ENCODE data around the gene SP1. TPM values are rescaled to one million over a fixed set of nuclear protein-coding genes. Genes with fewer than 3 reads are reported as not detected.
A peak's percentile ranks its signal among the peaks of the same experiment; 100 is the strongest.

The SP1 gene
- total RNA-seq, 1 donor from 2014 or later = 50.6 TPM

GRCh38 chr12:53334822-53335221, 45.2 kb upstream of the SP1 start:
- TF ChIP-seq CTCF (IDR thresholded peaks at IDR 0.05; ENCODE audit: insufficient read depth, low read depth, low read length) (no peak), EZH2 (IDR thresholded peaks at IDR 0.05; ENCODE audit: insufficient read depth, low read length) (no peak)
- Histone ChIP-seq H3K79me2 (ENCODE audit: insufficient read depth, low read length) (no peaks in the 10 kb centered on the region), H3K36me3 (ENCODE audit: insufficient read depth, low read length) (no peaks in the 10 kb centered on the region), H3K9ac (ENCODE audit: low read length) (no peak overlapping the region), H3K9me3 (ENCODE audit: insufficient read depth, low read depth, low read length) (no peaks in the 10 kb centered on the region), H3K4me3 (ENCODE audit: insufficient read depth, low read depth, low read length) (no peak overlapping the region), H2AFZ (ENCODE audit: low read depth, low read length) (no peak overlapping the region), H3K27ac (ENCODE audit: low read depth, low read length) (no peak overlapping the region), H3K4me1 (ENCODE audit: insufficient read depth, low read length) (no peaks in the 10 kb centered on the region), H3K4me2 (ENCODE audit: low read length) (no peak overlapping the region), H4K20me1 (ENCODE audit: insufficient read depth, low read length) (no peaks in the 10 kb centered on the region), H3K27me3 (ENCODE audit: insufficient read depth, low read length) (peaks cover 29% of the 10 kb centered on the region)
- Mint-ChIP-seq H3K4me1 (ENCODE audit: low read depth, unreplicated experiment) (peaks cover 6% of the 10 kb centered on the region), H3K27ac (ENCODE audit: unreplicated experiment) (no peak overlapping the region), H3K36me3 (ENCODE audit: low read depth, unreplicated experiment) (no peaks in the 10 kb centered on the region), H3K4me3 (ENCODE audit: unreplicated experiment) (no peak overlapping the region), H3K9me3 (ENCODE audit: unreplicated experiment) (peaks cover 2% of the 10 kb centered on the region), H3K27me3 (ENCODE audit: low read depth, unreplicated experiment) (peaks cover 65% of the 10 kb centered on the region)
- DNase-seq (ENCODE audit: low read depth) = no peak
- FAIRE-seq = no peak

GRCh38 chr12:53336181-53336681, 43.7 kb upstream of the SP1 start, which contains the start of gene SP7:
TSS of gene SP7 (minus strand) at chr12:53336354. CDS start at chr12:53335646, 708 bp downstream.
- peak; percentile 21 for TF ChIP-seq EZH2 (IDR thresholded peaks at IDR 0.05; ENCODE audit: insufficient read depth, low read length)
- no peak for TF ChIP-seq CTCF (IDR thresholded peaks at IDR 0.05; ENCODE audit: insufficient read depth, low read depth, low read length)
- H3K4me3 Mint-ChIP-seq (ENCODE audit: unreplicated experiment) = no peak within 1 kb of the TSS
- no peaks in the 10 kb centered on the region for H3K36me3 ChIP-seq (ENCODE audit: insufficient read depth, low read length)
- H3K9ac ChIP-seq (ENCODE audit: low read length) = no peak within 1 kb of the TSS
- peaks cover 35% of the 10 kb centered on the region for H3K27me3 ChIP-seq (ENCODE audit: insufficient read depth, low read length)
- no peak within 1 kb of the TSS for H3K4me3 ChIP-seq (ENCODE audit: insufficient read depth, low read depth, low read length)
- H3K9me3 ChIP-seq (ENCODE audit: insufficient read depth, low read depth, low read length) = no peaks in the 10 kb centered on the region
- no peak within 1 kb of the TSS for H3K4me2 ChIP-seq (ENCODE audit: low read length)
- no peak within 1 kb of the TSS for H3K27ac ChIP-seq (ENCODE audit: low read depth, low read length)
- H3K9me3 Mint-ChIP-seq (ENCODE audit: unreplicated experiment) = peaks cover 6% of the 10 kb centered on the region
- DNase-seq (ENCODE audit: low read depth) = no peak
- FAIRE-seq = no peak
- H3K36me3 Mint-ChIP-seq (ENCODE audit: low read depth, unreplicated experiment) = no peaks in the 10 kb centered on the region
- H2AFZ ChIP-seq (ENCODE audit: low read depth, low read length) = no peak within 1 kb of the TSS
- H3K4me1 Mint-ChIP-seq (ENCODE audit: low read depth, unreplicated experiment) = peaks cover 12% of the 10 kb centered on the region
- no peaks in the 10 kb centered on the region for H4K20me1 ChIP-seq (ENCODE audit: insufficient read depth, low read length)
- no peak within 1 kb of the TSS for H3K27ac Mint-ChIP-seq (ENCODE audit: unreplicated experiment)
- no peaks in the 10 kb centered on the region for H3K79me2 ChIP-seq (ENCODE audit: insufficient read depth, low read length)
- H3K4me1 ChIP-seq (ENCODE audit: insufficient read depth, low read length) = no peaks in the 10 kb centered on the region
- peaks cover 64% of the 10 kb centered on the region for H3K27me3 Mint-ChIP-seq (ENCODE audit: low read depth, unreplicated experiment)

- no peaks in the 10 kb centered on the region for H3K79me2 ChIP-seq (ENCODE audit: insufficient read depth, low read length)
- Mint-ChIP-seq H3K9me3 (ENCODE audit: unreplicated experiment) (peaks cover 6% of the 10 kb centered on the region), H3K27ac (ENCODE audit: unreplicated experiment) (peak overlapping the region; percentile 6), H3K4me3 (ENCODE audit: unreplicated experiment) (no peak overlapping the region), H3K4me1 (ENCODE audit: low read depth, unreplicated experiment) (peaks cover 12% of the 10 kb centered on the region), H3K36me3 (ENCODE audit: low read depth, unreplicated experiment) (no peaks in the 10 kb centered on the region), H3K27me3 (ENCODE audit: low read depth, unreplicated experiment) (peaks cover 63% of the 10 kb centered on the region)
- DNase-seq (ENCODE audit: low read depth) (no peak), FAIRE-seq (no peak)
- no peak overlapping the region for H3K4me3 ChIP-seq (ENCODE audit: insufficient read depth, low read depth, low read length)
- TF ChIP-seq EZH2 (IDR thresholded peaks at IDR 0.05; ENCODE audit: insufficient read depth, low read length) (no peak), CTCF (IDR thresholded peaks at IDR 0.05; ENCODE audit: insufficient read depth, low read depth, low read length) (no peak)
- no peaks in the 10 kb centered on the region for H3K4me1 ChIP-seq (ENCODE audit: insufficient read depth, low read length)
- no peak overlapping the region for H3K4me2 ChIP-seq (ENCODE audit: low read length)
- peaks cover 34% of the 10 kb centered on the region for H3K27me3 ChIP-seq (ENCODE audit: insufficient read depth, low read length)
- H3K27ac ChIP-seq (ENCODE audit: low read depth, low read length) = no peak overlapping the region
- H3K9me3 ChIP-seq (ENCODE audit: insufficient read depth, low read depth, low read length) = no peaks in the 10 kb centered on the region
- H2AFZ ChIP-seq (ENCODE audit: low read depth, low read length) = no peak overlapping the region
- H3K36me3 ChIP-seq (ENCODE audit: insufficient read depth, low read length) = no peaks in the 10 kb centered on the region
- no peaks in the 10 kb centered on the region for H4K20me1 ChIP-seq (ENCODE audit: insufficient read depth, low read length)
- H3K9ac ChIP-seq (ENCODE audit: low read length) = no peak overlapping the region
These were observed 42.0 kb upstream of the SP1 start for GRCh38 chr12:53338017-53338416.
